Trophoblast cell (in vitro differentiated cells and primary cell): ENCODE results near the gene MAGEA2. TPM values are rescaled to one million over a fixed set of nuclear protein-coding genes. Genes with fewer than 3 reads are reported as not detected.
"Not testable (repeated sequence)": the region's sequence is repeated elsewhere in the genome, so short reads cannot be mapped to it uniquely, and the experiment has no call there.

Experiments
- DNase-seq, 2 donors: peaks; one replicate each; pipeline ENCODE4 v3.0.0-alpha.2; 2016
- H2AFZ ChIP-seq: 2 replicates; pipeline ENCODE4 v1.6.1; 2013; ENCODE audit warnings: low read length, moderate library complexity, mild to moderate bottlenecking; ENCODE audit not compliant: insufficient read depth, poor library complexity
- H2AK5ac ChIP-seq: 2 replicates; pipeline ENCODE4 v1.6.1; 2013; ENCODE audit warnings: mild to moderate bottlenecking, low read length
- H2BK120ac ChIP-seq: 2 replicates; pipeline ENCODE4 v1.6.1; 2013; ENCODE audit warnings: low read length, mild to moderate bottlenecking, moderate library complexity; ENCODE audit not compliant: insufficient read depth, poor library complexity
- H2BK12ac ChIP-seq: 2 replicates; pipeline ENCODE4 v1.6.1; 2013; ENCODE audit warnings: mild to moderate bottlenecking, low read length, moderate library complexity
- H2BK5ac ChIP-seq: 2 replicates; pipeline ENCODE4 v1.6.1; 2013; ENCODE audit warnings: low read length, low read depth, moderate library complexity, mild to moderate bottlenecking; ENCODE audit not compliant: poor library complexity
- H3K14ac ChIP-seq: 2 replicates; pipeline ENCODE4 v1.6.1; 2013; ENCODE audit warnings: mild to moderate bottlenecking, low read length
- H3K18ac ChIP-seq: 2 replicates; pipeline ENCODE4 v1.6.1; 2013; ENCODE audit warnings: mild to moderate bottlenecking, low read length
- H3K23ac ChIP-seq: 2 replicates; pipeline ENCODE4 v1.6.1; 2013; ENCODE audit warnings: low read length
- H3K27ac ChIP-seq: 2 replicates; pipeline ENCODE4 v1.5.1; 2013; ENCODE audit warnings: low read depth, mild to moderate bottlenecking, inconsistent platforms, low read length, moderate library complexity
- H3K27me3 ChIP-seq: 2 replicates; pipeline ENCODE4 v1.6.1; 2013; ENCODE audit warnings: inconsistent platforms, mild to moderate bottlenecking, low read length, moderate library complexity; ENCODE audit not compliant: insufficient read depth
- H3K36me3 ChIP-seq, 2 experiments: 1 replicate in 1 of 2; 2 replicates in 1 of 2; pipeline ENCODE4 v1.6.1; 2013; ENCODE audit warnings: low read length in 2 of 2, mild to moderate bottlenecking in 2 of 2, moderate library complexity in 1 of 2; ENCODE audit not compliant: insufficient read depth in 2 of 2, control insufficient read depth in 1 of 2
- H3K4ac ChIP-seq: 2 replicates; pipeline ENCODE4 v1.6.1; 2013; ENCODE audit warnings: low read depth, mild to moderate bottlenecking, low read length, moderate library complexity
- H3K4me1 ChIP-seq, 2 experiments: 1 replicate in 1 of 2; 2 replicates in 1 of 2; pipeline ENCODE4 v1.6.1; 2013; ENCODE audit warnings: low read length in 2 of 2, mild to moderate bottlenecking in 2 of 2, moderate library complexity in 1 of 2; ENCODE audit not compliant: insufficient read depth in 2 of 2, control insufficient read depth in 1 of 2
- H3K4me2 ChIP-seq: 2 replicates; pipeline ENCODE4 v1.6.1; 2013; ENCODE audit warnings: inconsistent platforms, mild to moderate bottlenecking, low read length, moderate library complexity
- H3K4me3 ChIP-seq: 2 replicates; pipeline ENCODE4 v1.5.1; 2013; ENCODE audit warnings: mild to moderate bottlenecking, low read depth, low read length, inconsistent platforms
- H3K79me1 ChIP-seq: one replicate; pipeline ENCODE4 v1.6.1; 2013; ENCODE audit warnings: low read length
- H3K79me2 ChIP-seq: 2 replicates; pipeline ENCODE4 v1.6.1; 2013; ENCODE audit warnings: low read length, mild to moderate bottlenecking; ENCODE audit not compliant: control insufficient read depth, insufficient read depth, poor library complexity
- H3K9ac ChIP-seq: 2 replicates; pipeline ENCODE4 v1.6.1; 2013; ENCODE audit warnings: mild to moderate bottlenecking, low read length
- H3K9me3 ChIP-seq: 2 replicates; pipeline ENCODE4 v1.6.1; 2013; ENCODE audit warnings: low read depth, mild to moderate bottlenecking, control low read depth, inconsistent platforms, low read length; ENCODE audit not compliant: insufficient read depth
- H4K12ac ChIP-seq: 2 replicates; pipeline ENCODE4 v1.6.1; 2013; ENCODE audit warnings: low read depth, mild to moderate bottlenecking, low read length, moderate library complexity
- H4K8ac ChIP-seq: 2 replicates; pipeline ENCODE4 v1.6.1; 2013; ENCODE audit warnings: low read depth, mild to moderate bottlenecking, low read length, moderate library complexity
- H4K91ac ChIP-seq: one replicate; pipeline ENCODE4 v1.6.1; 2013; ENCODE audit warnings: low read depth, mild to moderate bottlenecking, low read length, moderate library complexity
- WGBS: extraction: QIAGEN DNeasy Blood & Tissue Kit; methylation state at CpG from one replicate; pipeline ENCODE4 v1.1.7; 2013; ENCODE audit warnings: missing lambda C conversion rate; ENCODE audit not compliant: insufficient read length, insufficient coverage; ENCODE audit errors: extremely low coverage; 5-methylcytosine and 5-hydroxymethylcytosine counted together
- polyA plus RNA-seq: library from polyadenylated mRNA; stranded (reverse); fragments of 200-250 nt; gene quantifications from 2 replicates; pipeline ENCODE4 v1.2.3, GENCODE V29; 2013

Gene MAGEA2, protein sequence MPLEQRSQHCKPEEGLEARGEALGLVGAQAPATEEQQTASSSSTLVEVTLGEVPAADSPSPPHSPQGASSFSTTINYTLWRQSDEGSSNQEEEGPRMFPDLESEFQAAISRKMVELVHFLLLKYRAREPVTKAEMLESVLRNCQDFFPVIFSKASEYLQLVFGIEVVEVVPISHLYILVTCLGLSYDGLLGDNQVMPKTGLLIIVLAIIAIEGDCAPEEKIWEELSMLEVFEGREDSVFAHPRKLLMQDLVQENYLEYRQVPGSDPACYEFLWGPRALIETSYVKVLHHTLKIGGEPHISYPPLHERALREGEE
- 0.07 TPM in 1 of 2 replicates, not detected in the other for polyA plus RNA-seq

DNA sequence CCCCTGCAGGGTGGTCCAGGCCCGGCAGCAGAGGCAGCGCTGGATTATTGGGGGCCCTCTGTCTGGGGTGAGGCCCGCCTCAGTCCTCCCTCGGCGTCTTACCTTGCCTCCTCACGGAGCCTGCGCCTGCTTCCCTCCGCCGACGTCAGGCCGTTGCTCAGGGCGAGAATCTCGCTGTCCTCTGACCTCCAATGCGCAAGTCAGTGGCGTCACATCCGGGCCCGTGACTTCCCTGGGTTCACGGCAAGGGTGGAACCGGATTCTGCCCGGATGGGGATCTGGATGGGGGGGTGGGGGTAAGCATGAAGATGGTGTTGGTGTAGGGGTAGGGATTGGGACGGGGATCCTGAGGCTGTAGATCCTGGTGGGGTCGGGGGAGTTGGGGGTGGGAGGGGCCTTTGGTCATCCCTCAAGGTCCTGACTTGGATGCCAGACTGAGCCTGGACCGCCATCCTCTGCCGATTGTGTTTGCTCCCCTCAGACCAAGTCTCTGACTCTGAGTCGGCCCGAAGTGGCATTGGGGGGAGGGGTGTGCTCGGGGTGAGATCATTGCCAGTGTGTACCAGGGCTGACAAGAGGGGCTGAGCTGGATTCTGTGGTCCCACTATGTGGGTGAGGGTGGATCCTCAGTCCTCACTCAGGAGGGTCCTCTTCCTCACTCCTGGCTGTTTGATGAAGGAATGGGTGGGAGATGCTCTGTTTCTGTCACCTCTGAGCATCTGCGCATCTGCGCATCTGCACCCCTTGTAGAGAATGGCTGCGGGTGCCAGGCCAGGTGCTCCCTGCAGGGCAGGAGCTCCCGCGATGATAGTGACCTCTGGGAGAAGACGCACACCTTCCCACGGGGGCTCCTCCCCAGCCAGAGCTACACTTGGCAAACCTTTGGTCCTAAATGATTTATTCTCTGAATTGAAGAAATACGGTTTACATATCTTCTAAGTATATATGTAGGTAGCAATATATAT is at the start of gene MAGEA2:
MAGEA2 (minus strand) TSS at position 157 of the 965 bp plus-strand sequence. CDS start 2,479 bp downstream, outside the sequence.
- H3K9me3 ChIP-seq, H3K18ac ChIP-seq, H3K4me3 ChIP-seq, H2BK12ac ChIP-seq, H3K4me2 ChIP-seq, H4K12ac ChIP-seq, H3K4me1 ChIP-seq, H3K36me3 ChIP-seq, H3K14ac ChIP-seq, H2AFZ ChIP-seq, H4K8ac ChIP-seq, H4K91ac ChIP-seq, H2AK5ac ChIP-seq, H3K9ac ChIP-seq, H2BK5ac ChIP-seq, H3K27me3 ChIP-seq, H2BK120ac ChIP-seq, H3K27ac ChIP-seq, H3K23ac ChIP-seq, DNase-seq, H3K79me1 ChIP-seq, H3K79me2 ChIP-seq, H3K4ac ChIP-seq: not testable (repeated sequence)
- no CpG with 5 or more reads among the region's 35 CpGs for WGBS

DNA sequence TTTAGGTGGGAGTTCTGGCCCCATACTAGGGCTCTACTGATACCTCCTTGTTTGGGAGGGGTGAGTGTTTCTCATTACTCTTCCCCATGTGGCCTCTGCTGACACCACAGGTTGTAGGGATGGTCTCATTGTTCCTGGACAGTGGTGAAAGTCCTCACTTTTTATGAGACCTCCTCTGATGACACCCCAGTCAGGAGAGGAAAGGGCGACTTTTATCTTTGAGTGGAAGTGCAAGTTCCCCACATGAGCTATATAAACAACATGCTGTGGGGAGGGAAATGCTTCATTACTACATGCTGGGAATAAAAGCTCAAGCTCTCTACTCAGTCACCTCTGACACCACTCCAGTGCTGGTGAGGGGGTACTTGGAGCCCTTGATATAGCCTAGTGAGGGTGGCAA is 45.3 kb upstream of the MAGEA2 start:
- Histone ChIP-seq H3K79me2 (no peaks in the 10 kb centered on the region), H3K4ac (no peak overlapping the region), H3K4me3 (no peak overlapping the region), H2BK120ac (no peak overlapping the region), H2AK5ac (no peak overlapping the region), H4K8ac (no peak overlapping the region), H3K79me1 (no peaks in the 10 kb centered on the region), H3K27ac (no peak overlapping the region), H3K23ac (no peak overlapping the region), H3K9ac (no peak overlapping the region), H3K27me3 (no peaks in the 10 kb centered on the region), H3K14ac (no peak overlapping the region), H4K12ac (no peak overlapping the region), H3K4me2 (no peak overlapping the region), H3K36me3 (no peaks in the 10 kb centered on the region), H2BK12ac (no peak overlapping the region), H2BK5ac (no peak overlapping the region), H4K91ac (no peak overlapping the region), H3K4me1 (no peaks in the 10 kb centered on the region), H3K9me3 (no peaks in the 10 kb centered on the region), H3K18ac (no peak overlapping the region), H2AFZ (no peak overlapping the region)
- no peak for DNase-seq
- WGBS: no CpG with 5 or more reads among the region's 1 CpG

DNA sequence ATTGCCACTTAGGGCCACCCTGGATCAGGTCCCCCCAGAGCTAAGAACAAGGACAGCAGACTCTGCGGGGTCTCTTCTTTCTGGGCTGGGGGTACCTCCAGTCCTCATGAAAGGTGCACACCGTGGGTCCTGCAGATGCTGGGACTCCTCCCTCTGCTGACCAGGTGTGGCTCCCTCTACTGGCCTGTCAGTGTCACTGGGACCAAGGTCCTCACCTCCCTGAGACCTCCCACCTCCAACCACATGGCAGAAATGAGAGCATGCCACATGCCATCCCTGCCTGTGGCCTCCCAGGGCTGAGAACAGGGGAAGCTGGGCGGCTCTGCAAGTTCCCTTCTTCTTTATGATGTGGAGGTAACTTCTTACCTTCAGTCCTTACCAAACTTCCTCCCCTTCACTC is 33.4 kb upstream of the MAGEA2 start:
- not testable (repeated sequence) for H3K4me2 ChIP-seq, DNase-seq, H2BK120ac ChIP-seq, H3K79me2 ChIP-seq, H3K9ac ChIP-seq, H3K27ac ChIP-seq, H3K18ac ChIP-seq, H3K4me1 ChIP-seq, H2AK5ac ChIP-seq, H3K4ac ChIP-seq, H3K9me3 ChIP-seq, H4K8ac ChIP-seq, H3K27me3 ChIP-seq, H3K36me3 ChIP-seq, H2BK5ac ChIP-seq, H3K14ac ChIP-seq, H3K4me3 ChIP-seq, H3K23ac ChIP-seq, H4K12ac ChIP-seq, H4K91ac ChIP-seq, H3K79me1 ChIP-seq, H2AFZ ChIP-seq, H2BK12ac ChIP-seq
- no CpG with 5 or more reads among the region's 3 CpGs for WGBS

DNA sequence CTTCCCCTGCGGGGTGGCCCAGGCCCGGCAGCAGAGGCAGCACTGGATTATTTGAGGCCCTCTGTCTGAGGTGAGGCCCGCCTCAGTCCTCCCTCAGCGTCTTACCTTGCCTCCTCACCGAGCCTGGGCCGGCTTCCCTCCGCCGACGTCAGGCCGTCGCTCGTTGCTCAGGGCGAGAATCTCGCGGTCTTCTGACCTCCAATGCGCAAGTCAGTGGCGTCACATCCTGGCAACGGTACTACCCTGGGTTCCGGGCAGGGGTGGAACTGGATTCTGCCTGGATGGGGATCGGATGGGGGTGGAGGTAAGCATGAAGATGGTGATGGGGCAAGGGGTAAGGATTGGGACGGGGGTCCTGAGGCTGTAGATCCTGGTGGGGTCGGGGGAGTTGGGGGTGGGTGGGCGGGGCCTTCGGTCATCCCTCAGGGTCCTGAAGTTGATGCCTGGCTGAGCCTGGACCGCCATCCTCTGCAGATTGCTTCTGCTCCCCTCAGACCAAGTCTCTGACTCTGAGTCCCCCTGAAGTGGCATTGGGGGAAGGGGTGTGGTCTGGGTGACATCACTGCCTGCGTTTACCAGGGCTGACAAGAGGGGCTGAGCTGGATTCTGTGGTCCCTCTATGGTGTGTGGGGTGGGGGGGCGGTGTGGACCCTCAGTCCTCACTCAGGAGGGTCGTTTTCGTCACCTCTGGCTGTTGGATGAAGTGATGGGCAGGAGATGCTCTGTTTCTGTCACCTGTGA is 16.1 kb upstream of the MAGEA2 start, which contains the start of gene MAGEA6:
MAGEA6 (minus strand) TSS at position 141 of the 741 bp plus-strand sequence. CDS start 2,039 bp downstream, outside the sequence.
- not testable (repeated sequence) for H3K18ac ChIP-seq, H3K79me1 ChIP-seq, H2BK120ac ChIP-seq, H3K9ac ChIP-seq, H3K4me3 ChIP-seq, H3K14ac ChIP-seq, H2AK5ac ChIP-seq, H2BK5ac ChIP-seq, DNase-seq, H3K4me1 ChIP-seq, H3K9me3 ChIP-seq, H3K36me3 ChIP-seq, H3K27ac ChIP-seq, H3K79me2 ChIP-seq, H2AFZ ChIP-seq, H4K12ac ChIP-seq, H3K4me2 ChIP-seq, H4K8ac ChIP-seq, H3K23ac ChIP-seq, H3K27me3 ChIP-seq, H3K4ac ChIP-seq, H2BK12ac ChIP-seq, H4K91ac ChIP-seq
- WGBS: no CpG with 5 or more reads among the region's 29 CpGs
